Tibial artery (tissue), 4 donors: Measurements from ENCODE around the gene CFAP157.

Source experiments
- DNase-seq, 2 donors: peaks; one replicate each; pipeline ENCODE4 v3.0.0-alpha.2; 2019
- H3K27ac ChIP-seq, 2 donors: fragments of 200-600 bp; sonication (generic) in 1 of 2; 1 replicate in 1 of 2; 2 replicates in 1 of 2; pipeline ENCODE4 v1.5.1; 2018 to 2019; ENCODE audit warnings: mild to moderate bottlenecking in 1 of 2
- H3K27me3 ChIP-seq, 2 donors: fragments of 200-600 bp; sonication (generic) in 1 of 2; one replicate each; pipeline versions ENCODE4 v1.5.1 to v1.6.0; 2016 to 2019
- H3K36me3 ChIP-seq, 3 donors: fragments of 200-600 bp; sonication (generic) in 2 of 3; one replicate each; pipeline ENCODE4 v1.5.1; 2016 to 2019; ENCODE audit warnings: mild to moderate bottlenecking in 2 of 3
- H3K4me1 ChIP-seq, 4 donors: fragments of 200-600 bp; sonication (generic) in 2 of 4; 1 replicate in 3 of 4; 2 replicates in 1 of 4; pipeline ENCODE4 v1.5.1; 2016 to 2019
- H3K4me3 ChIP-seq, 2 donors: fragments of 200-600 bp; sonication (generic) in 1 of 2; 1 replicate in 1 of 2; 2 replicates in 1 of 2; pipeline ENCODE4 v1.5.1; 2018 to 2019; ENCODE audit warnings: mild to moderate bottlenecking in 2 of 2
- H3K9me3 ChIP-seq, 3 donors: fragments of 200-600 bp; sonication (generic) in 1 of 3; one replicate each; pipeline ENCODE4 v1.5.1; 2016 to 2019
- CTCF ChIP-seq, 2 experiments: fragments of 200-600 bp in 1 of 2; fragments of 450-650 bp in 1 of 2; IDR thresholded peaks; one replicate each; pipeline ENCODE4 v1.5.1; 2017 to 2019; ENCODE audit warnings: antibody characterized with exemption in 2 of 2, mild to moderate bottlenecking in 1 of 2, moderate library complexity in 1 of 2
- intact Hi-C: fragments of 100-400 bp; cut with DNase I; formaldehyde crosslinking; loops from one replicate; pipeline ENCODE4 v1.15.0; 2023; ENCODE audit warnings: low total_unique reads

The CFAP157 gene

GRCh38 chr9:127684576-127684975 is 22.2 kb upstream of the CFAP157 start:
- intact Hi-C loops, result no loop called here
- Histone ChIP-seq H3K4me3 (no peak overlapping the region), H3K27me3 (no peaks in the 10 kb centered on the region), H3K36me3 (peaks cover 32 to 97% (median 80%) of the 10 kb centered on the region in 3 donors), H3K4me1 (no peaks in the 10 kb centered on the region), H3K27ac (no peak overlapping the region), H3K9me3 (no peaks in the 10 kb centered on the region)
- TF ChIP-seq CTCF (IDR thresholded peaks at IDR 0.05), result no peak
- DNase-seq, result no peak

- H3K9me3 ChIP-seq, result no peaks in the 10 kb centered on the region
- no peak for TF ChIP-seq CTCF (IDR thresholded peaks at IDR 0.05)
Observed at GRCh38 chr9:127686461-127687393, 20.1 kb upstream of the CFAP157 start.

GRCh38 chr9:127689329-127690000 is 17.3 kb upstream of the CFAP157 start:
- peaks cover 15 to 82% (median 56%) of the 10 kb centered on the region in 3 donors for H3K36me3 ChIP-seq
- TF ChIP-seq CTCF (IDR thresholded peaks at IDR 0.05), result no peak
- H3K27me3 ChIP-seq, result no peaks in the 10 kb centered on the region
- no peak overlapping the region for H3K4me3 ChIP-seq
- intact Hi-C loops, result no loop called here
- H3K27ac ChIP-seq, result no peak overlapping the region
- H3K9me3 ChIP-seq, result no peaks in the 10 kb centered on the region
- DNase-seq, result no peak
- no peaks in the 10 kb centered on the region for H3K4me1 ChIP-seq

More at GRCh38 chr9:127686461-127687393, 20.1 kb upstream of the CFAP157 start:
- Histone ChIP-seq H3K36me3 (peaks cover 33 to 97% (median 76%) of the 10 kb centered on the region in 3 donors), H3K4me1 (no peaks in the 10 kb centered on the region), H3K27ac (no peak overlapping the region), H3K4me3 (no peak overlapping the region), H3K27me3 (no peaks in the 10 kb centered on the region)
- no peak for DNase-seq
- intact Hi-C loops, result no loop called here

- Histone ChIP-seq H3K4me1 (no peaks in the 10 kb centered on the region), H3K4me3 (no peak overlapping the region), H3K27me3 (no peaks in the 10 kb centered on the region), H3K9me3 (no peaks in the 10 kb centered on the region), H3K36me3 (peaks cover 15 to 74% (median 47%) of the 10 kb centered on the region in 3 donors), H3K27ac (no peak overlapping the region)
- no peak for DNase-seq
- TF ChIP-seq CTCF (IDR thresholded peaks at IDR 0.05), result no peak
- intact Hi-C loops, result no loop called here
Observed at GRCh38 chr9:127690735-127691134, 16.1 kb upstream of the CFAP157 start.

- Histone ChIP-seq H3K36me3 (peaks cover 15 to 61% (median 36%) of the 10 kb centered on the region in 3 donors), H3K27me3 (no peaks in the 10 kb centered on the region), H3K4me1 (no peaks in the 10 kb centered on the region), H3K4me3 (no peak overlapping the region), H3K9me3 (no peaks in the 10 kb centered on the region), H3K27ac (no peak overlapping the region)
- DNase-seq, result no peak
- intact Hi-C loops, result no loop called here
- no peak for TF ChIP-seq CTCF (IDR thresholded peaks at IDR 0.05)
Observed at GRCh38 chr9:127692071-127692470, 14.7 kb upstream of the CFAP157 start.
